Loucy (cell line): ENCODE measurements around the gene GLMN.

Source experiments
- H2AFZ ChIP-seq: fragments of 200-600 bp; sonication (generic); 2 replicates; pipeline ENCODE4 v1.6.0; 2016; ENCODE audit warnings: antibody characterized with exemption, mild to moderate bottlenecking, low read length, moderate library complexity
- H3F3A ChIP-seq: fragments of 200-600 bp; 2 replicates; pipeline ENCODE4 v1.6.0; 2016; ENCODE audit warnings: antibody characterized with exemption, low read depth, mild to moderate bottlenecking
- H3K27me3 ChIP-seq: fragments of 200-600 bp; sonication (generic); 2 replicates; pipeline ENCODE4 v1.6.1; 2014; ENCODE audit warnings: low read length, mild to moderate bottlenecking; ENCODE audit not compliant: insufficient read depth, poor library complexity, severe bottlenecking
- H3K36me3 ChIP-seq: fragments of 200-600 bp; sonication (generic); 2 replicates; pipeline ENCODE4 v1.6.1; 2016; ENCODE audit warnings: low read length; ENCODE audit not compliant: insufficient read depth
- H3K4me1 ChIP-seq: fragments of 200-600 bp; sonication (generic); 2 replicates; pipeline ENCODE4 v1.5.1; 2014; ENCODE audit warnings: low read length, mild to moderate bottlenecking; ENCODE audit not compliant: insufficient read depth, poor library complexity, severe bottlenecking
- H3K4me2 ChIP-seq: fragments of 200-600 bp; sonication (generic); 2 replicates; pipeline ENCODE4 v1.6.0; 2014; ENCODE audit warnings: antibody characterized with exemption, low read length, low read depth, mild to moderate bottlenecking; ENCODE audit not compliant: poor library complexity, severe bottlenecking
- H3K4me3 ChIP-seq: fragments of 200-600 bp; sonication (generic); 2 replicates; pipeline ENCODE4 v1.5.1; 2014; ENCODE audit warnings: low read length, mild to moderate bottlenecking, mixed read lengths; ENCODE audit not compliant: poor library complexity, severe bottlenecking
- H3K79me2 ChIP-seq: fragments of 200-600 bp; sonication (generic); 2 replicates; pipeline ENCODE4 v1.6.1; 2014; ENCODE audit warnings: low read length; ENCODE audit not compliant: insufficient read depth
- H3K9ac ChIP-seq: fragments of 200-600 bp; sonication (generic); 2 replicates; pipeline ENCODE4 v1.6.0; 2014; ENCODE audit warnings: mild to moderate bottlenecking, low read depth, low read length, moderate library complexity; ENCODE audit not compliant: poor library complexity, severe bottlenecking
- H3K9me2 ChIP-seq: fragments of 200-600 bp; sonication (generic); replicated peaks from 2 replicates; pipeline ENCODE4 v1.6.1; 2016; ENCODE audit warnings: low read depth, low read length, mixed read lengths
- H3K9me3 ChIP-seq: fragments of 200-600 bp; sonication (generic); 2 replicates; pipeline ENCODE4 v1.6.1; 2014; ENCODE audit warnings: mild to moderate bottlenecking, antibody characterized with exemption, low read length, low read depth; ENCODE audit not compliant: insufficient read depth
- H4K20me1 ChIP-seq: fragments of 200-600 bp; sonication (generic); 2 replicates; pipeline ENCODE4 v1.6.0; 2014; ENCODE audit warnings: antibody characterized with exemption, low read length, mild to moderate bottlenecking; ENCODE audit not compliant: insufficient read depth, poor library complexity, severe bottlenecking
- EZH2phosphoT487 ChIP-seq: fragments of 200-600 bp; IDR thresholded peaks from 2 replicates; pipeline ENCODE4 v1.6.1; 2018; ENCODE audit warnings: antibody characterized with exemption, mild to moderate bottlenecking, moderate library complexity, borderline replicate concordance
- TF ChIP-seq, protein P1 (sequence below): fragments of 200-600 bp; sonication (generic); conservative IDR thresholded peaks from 2 replicates; pipeline ENCODE4 v1.5.1; 2014; ENCODE audit warnings: mild to moderate bottlenecking, antibody characterized with exemption, low read length

GLMN gene

DNA sequence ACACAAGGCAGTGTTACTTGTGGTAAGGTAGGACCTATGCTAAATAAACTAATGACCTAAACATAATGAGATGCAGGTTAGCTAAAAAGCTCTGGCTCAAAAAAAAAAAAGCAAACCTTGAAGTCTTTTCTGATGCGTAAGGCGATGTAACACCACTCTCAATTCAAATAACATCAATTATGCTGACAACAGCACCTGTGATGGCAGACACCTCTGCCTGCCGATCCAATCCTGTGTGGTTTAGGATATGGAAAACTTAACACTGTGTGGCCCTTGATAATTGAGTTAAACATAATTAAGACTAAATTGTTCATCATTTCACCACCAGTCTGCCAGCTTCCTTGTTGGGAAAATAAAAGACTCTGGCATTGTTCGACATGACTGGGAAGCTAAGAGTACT lies 9.2 kb upstream of the GLMN start:
- Histone ChIP-seq H3K4me1 (peaks cover 5% of the 10 kb centered on the region), H4K20me1 (no peaks in the 10 kb centered on the region), H3K4me3 (no peak overlapping the region), H3K9me3 (no peaks in the 10 kb centered on the region), H2AFZ (no peak overlapping the region), H3F3A (no peaks in the 10 kb centered on the region), H3K4me2 (no peak overlapping the region), H3K9ac (no peak overlapping the region), H3K79me2 (no peaks in the 10 kb centered on the region), H3K27me3 (no peaks in the 10 kb centered on the region), H3K9me2 (no peaks in the 10 kb centered on the region), H3K36me3 (peaks cover 21% of the 10 kb centered on the region; the same call in 1 of the 2 replicates)
- no peak for TF ChIP-seq EZH2phosphoT487
- TF ChIP-seq, protein P1, sequence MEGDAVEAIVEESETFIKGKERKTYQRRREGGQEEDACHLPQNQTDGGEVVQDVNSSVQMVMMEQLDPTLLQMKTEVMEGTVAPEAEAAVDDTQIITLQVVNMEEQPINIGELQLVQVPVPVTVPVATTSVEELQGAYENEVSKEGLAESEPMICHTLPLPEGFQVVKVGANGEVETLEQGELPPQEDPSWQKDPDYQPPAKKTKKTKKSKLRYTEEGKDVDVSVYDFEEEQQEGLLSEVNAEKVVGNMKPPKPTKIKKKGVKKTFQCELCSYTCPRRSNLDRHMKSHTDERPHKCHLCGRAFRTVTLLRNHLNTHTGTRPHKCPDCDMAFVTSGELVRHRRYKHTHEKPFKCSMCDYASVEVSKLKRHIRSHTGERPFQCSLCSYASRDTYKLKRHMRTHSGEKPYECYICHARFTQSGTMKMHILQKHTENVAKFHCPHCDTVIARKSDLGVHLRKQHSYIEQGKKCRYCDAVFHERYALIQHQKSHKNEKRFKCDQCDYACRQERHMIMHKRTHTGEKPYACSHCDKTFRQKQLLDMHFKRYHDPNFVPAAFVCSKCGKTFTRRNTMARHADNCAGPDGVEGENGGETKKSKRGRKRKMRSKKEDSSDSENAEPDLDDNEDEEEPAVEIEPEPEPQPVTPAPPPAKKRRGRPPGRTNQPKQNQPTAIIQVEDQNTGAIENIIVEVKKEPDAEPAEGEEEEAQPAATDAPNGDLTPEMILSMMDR: no peak

DNA sequence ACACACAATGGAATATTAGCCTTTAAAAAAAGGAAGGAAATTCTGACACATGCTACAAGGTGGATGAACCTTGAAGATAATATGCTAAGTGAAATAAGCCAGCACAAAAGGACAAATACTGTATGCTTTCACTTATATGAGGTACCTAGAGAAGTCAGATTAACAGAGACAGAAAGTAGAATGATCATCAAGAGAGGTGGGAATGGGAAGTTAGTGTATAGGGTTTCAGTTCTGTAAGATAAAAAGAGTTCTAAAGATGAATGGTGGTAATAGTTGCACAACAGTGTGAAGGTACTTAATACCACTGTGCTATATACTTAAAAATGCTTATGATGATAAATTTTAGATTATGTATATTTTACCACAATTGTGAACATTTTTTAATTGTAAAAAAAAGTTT lies 7.2 kb upstream of the GLMN start:
- Histone ChIP-seq H3K4me3 (no peak overlapping the region), H4K20me1 (no peaks in the 10 kb centered on the region), H3K27me3 (no peaks in the 10 kb centered on the region), H3K9me2 (no peaks in the 10 kb centered on the region), H3K9ac (no peak overlapping the region), H3K36me3 (peaks cover 21% of the 10 kb centered on the region; the same call in 1 of the 2 replicates), H2AFZ (no peak overlapping the region), H3K4me1 (peaks cover 5% of the 10 kb centered on the region), H3K79me2 (peaks cover 1% of the 10 kb centered on the region; the same call in 1 of the 2 replicates), H3F3A (no peaks in the 10 kb centered on the region), H3K9me3 (no peaks in the 10 kb centered on the region), H3K4me2 (no peak overlapping the region)
- no peak for TF ChIP-seq EZH2phosphoT487
- TF ChIP-seq, protein P1: no peak

DNA sequence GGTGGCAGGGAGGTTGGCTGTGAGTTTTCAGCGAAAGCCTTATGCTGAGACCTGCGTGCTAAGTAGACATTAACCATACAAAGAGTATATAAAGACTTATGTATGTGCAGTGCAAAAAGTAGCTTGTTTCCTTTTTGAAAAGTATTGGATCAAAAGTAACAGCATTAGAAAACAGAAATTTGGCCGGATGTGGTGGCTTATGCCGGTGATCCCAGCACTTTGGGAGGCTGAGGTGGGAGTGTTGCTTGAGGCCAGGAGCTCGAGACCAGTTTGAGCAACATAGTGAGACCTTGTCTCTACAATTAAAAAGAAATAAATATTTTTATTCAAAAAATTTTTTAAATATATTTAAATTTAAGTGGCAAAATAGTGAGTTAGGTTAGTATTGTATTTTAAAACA lies 2.2 kb upstream of the GLMN start:
- TF ChIP-seq, protein P1: no peak
- TF ChIP-seq EZH2phosphoT487: no peak
- Histone ChIP-seq H3K9me2 (no peaks in the 10 kb centered on the region), H3K36me3 (peaks cover 11% of the 10 kb centered on the region; the same call in 1 of the 2 replicates), H3K4me3 (peak overlapping the region; percentile 91), H3K9me3 (no peaks in the 10 kb centered on the region), H3K4me1 (peaks cover 42% of the 10 kb centered on the region), H3K9ac (no peak overlapping the region), H2AFZ (no peak overlapping the region), H3K4me2 (peak overlapping the region; percentile 92), H3F3A (no peaks in the 10 kb centered on the region), H3K27me3 (no peaks in the 10 kb centered on the region), H4K20me1 (peaks cover 22% of the 10 kb centered on the region), H3K79me2 (peaks cover 42% of the 10 kb centered on the region)
